Panc1 (cell line): Measurements from ENCODE around the gene EIF4G3. TPM values are rescaled to one million over a fixed set of nuclear protein-coding genes. Genes with fewer than 3 reads are reported as not detected.

ENCODE experiments used
- ATAC-seq: fragments of 200-7000 bp; cut with Tn5 transposase; 2 replicates; pipeline ENCODE4 v1.9.1; 2020; ENCODE audit warnings: mild to moderate bottlenecking, moderate library complexity
- BruUV-seq: library from RNA; stranded (reverse); fragments of 400-500 nt; replicated peaks from 2 replicates; lab custom pipeline; 2021; lab: Mats Ljungman, UMichigan
- CTCF ChIA-PET: fragments of 300-600 bp; sonication (Branson Sonifier 250); formaldehyde crosslinking; loops from one replicate; lab custom pipeline; 2022; ENCODE audit warnings: antibody characterized with exemption; lab: Charles Lee
- POLR2A ChIA-PET: fragments of 300-600 bp; sonication (Branson Sonifier 250); formaldehyde crosslinking; loops from one replicate; lab custom pipeline; 2022; ENCODE audit warnings: antibody characterized with exemption; lab: Charles Lee
- DNase-seq: peaks from one replicate; pipeline ENCODE4 v3.0.0-alpha.2; 2010; ENCODE audit warnings: low read depth, low spot score
- H3K27ac ChIP-seq: 2 replicates; pipeline ENCODE4 v1.5.1; 2011; ENCODE audit warnings: mild to moderate bottlenecking, low read length, inconsistent platforms
- H3K27me3 ChIP-seq: fragments of 200-500 bp; sonication (Bioruptor generic); 2 replicates; pipeline ENCODE4 v1.6.0; 2014; ENCODE audit warnings: low read length, inconsistent platforms; ENCODE audit not compliant: control insufficient read depth, insufficient read depth
- H3K36me3 ChIP-seq: fragments of 200-500 bp; sonication (Bioruptor generic); 2 replicates; pipeline ENCODE4 v1.5.1; 2014; ENCODE audit warnings: inconsistent platforms, mild to moderate bottlenecking, low read length, moderate library complexity; ENCODE audit not compliant: control insufficient read depth, insufficient read depth
- H3K4me1 ChIP-seq: 2 replicates; pipeline ENCODE4 v1.5.1; 2011; ENCODE audit warnings: inconsistent platforms, mild to moderate bottlenecking, low read length, moderate library complexity; ENCODE audit not compliant: control insufficient read depth, insufficient read depth
- H3K4me3 ChIP-seq, 2 experiments: 2 replicates each; pipeline ENCODE4 v1.5.1; 2011 to 2012; ENCODE audit warnings: low read depth in 2 of 2, low read length in 2 of 2, mild to moderate bottlenecking in 2 of 2, inconsistent platforms in 1 of 2, moderate library complexity in 1 of 2
- H3K9me3 ChIP-seq: fragments of 200-500 bp; sonication (Bioruptor generic); 2 replicates; pipeline ENCODE4 v1.5.1; 2014; ENCODE audit warnings: low read depth, mild to moderate bottlenecking, inconsistent platforms, low read length, moderate library complexity; ENCODE audit not compliant: control insufficient read depth, insufficient read depth
- POLR2AphosphoS5 ChIP-seq: IDR thresholded peaks from 2 replicates; pipeline ENCODE4 v1.6.1; 2012; ENCODE audit warnings: mild to moderate bottlenecking, low read depth, low read length, moderate library complexity
- SIN3A ChIP-seq: IDR thresholded peaks from 2 replicates; pipeline ENCODE4 v1.6.1; 2012; ENCODE audit warnings: low read depth, mild to moderate bottlenecking, low read length, moderate library complexity, borderline replicate concordance; ENCODE audit not compliant: insufficient read depth
- TCF7L2 ChIP-seq: IDR thresholded peaks from 2 replicates; pipeline ENCODE4 v1.6.1; 2011; ENCODE audit warnings: mild to moderate bottlenecking, low read depth, low read length, inconsistent platforms
- in situ Hi-C: cut with HindIII; loops from 2 replicates; pipeline ENCODE4 v1.10.0; 2016; ENCODE audit warnings: low sequenced_read_pairs, low pct_unique_long_range_greater_than_20kb
- intact Hi-C: fragments of 100-400 bp; cut with micrococcal nuclease; formaldehyde crosslinking; loops from one replicate; pipeline ENCODE4 v1.10.0; 2022; ENCODE audit not compliant: unreplicated experiment
- total RNA-seq: library from RNA; stranded (reverse); gene quantifications from one replicate; pipeline ENCODE4 v1.2.1, GENCODE V29; 2021; ENCODE audit not compliant: unreplicated experiment
- TF ChIP-seq, protein P1 (sequence below): fragments of 450-650 bp; IDR thresholded peaks from 2 replicates; pipeline ENCODE4 v1.5.1; 2017; ENCODE audit warnings: mild to moderate bottlenecking
- TF ChIP-seq, protein P2 (sequence below), 2 experiments: IDR thresholded peaks; 2 replicates each; pipeline ENCODE4 v1.6.1; 2011 to 2012; ENCODE audit warnings: low read depth in 2 of 2, control low read depth in 1 of 2, low read length in 1 of 2, mild to moderate bottlenecking in 1 of 2, moderate library complexity in 1 of 2; ENCODE audit not compliant: insufficient read depth in 1 of 2

Gene EIF4G3
- total RNA-seq, 1 experiment from 2014 or later = 78.6 TPM

DNA sequence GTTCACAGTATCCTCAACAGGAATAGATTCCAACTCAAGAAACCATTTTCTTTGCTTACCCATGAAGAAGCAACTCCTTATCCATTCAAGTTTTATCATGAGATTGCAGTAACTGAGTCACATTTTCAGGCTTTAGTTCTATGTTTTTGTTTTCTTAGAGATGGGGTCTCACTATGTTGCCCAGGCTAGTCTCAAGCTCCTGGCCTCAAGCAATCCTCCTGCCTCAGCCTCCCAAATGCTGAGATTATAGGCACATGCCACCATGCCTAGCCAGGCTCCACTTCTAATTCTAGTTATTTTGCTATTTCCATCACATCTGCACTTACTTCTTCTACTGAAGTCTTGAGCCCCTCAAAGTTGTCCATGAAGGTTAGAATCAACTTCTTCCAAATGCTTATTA is 246.3 kb downstream of the EIF4G3 start:
- TF ChIP-seq, protein P1, sequence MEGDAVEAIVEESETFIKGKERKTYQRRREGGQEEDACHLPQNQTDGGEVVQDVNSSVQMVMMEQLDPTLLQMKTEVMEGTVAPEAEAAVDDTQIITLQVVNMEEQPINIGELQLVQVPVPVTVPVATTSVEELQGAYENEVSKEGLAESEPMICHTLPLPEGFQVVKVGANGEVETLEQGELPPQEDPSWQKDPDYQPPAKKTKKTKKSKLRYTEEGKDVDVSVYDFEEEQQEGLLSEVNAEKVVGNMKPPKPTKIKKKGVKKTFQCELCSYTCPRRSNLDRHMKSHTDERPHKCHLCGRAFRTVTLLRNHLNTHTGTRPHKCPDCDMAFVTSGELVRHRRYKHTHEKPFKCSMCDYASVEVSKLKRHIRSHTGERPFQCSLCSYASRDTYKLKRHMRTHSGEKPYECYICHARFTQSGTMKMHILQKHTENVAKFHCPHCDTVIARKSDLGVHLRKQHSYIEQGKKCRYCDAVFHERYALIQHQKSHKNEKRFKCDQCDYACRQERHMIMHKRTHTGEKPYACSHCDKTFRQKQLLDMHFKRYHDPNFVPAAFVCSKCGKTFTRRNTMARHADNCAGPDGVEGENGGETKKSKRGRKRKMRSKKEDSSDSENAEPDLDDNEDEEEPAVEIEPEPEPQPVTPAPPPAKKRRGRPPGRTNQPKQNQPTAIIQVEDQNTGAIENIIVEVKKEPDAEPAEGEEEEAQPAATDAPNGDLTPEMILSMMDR = no peak
- TF ChIP-seq, protein P2, sequence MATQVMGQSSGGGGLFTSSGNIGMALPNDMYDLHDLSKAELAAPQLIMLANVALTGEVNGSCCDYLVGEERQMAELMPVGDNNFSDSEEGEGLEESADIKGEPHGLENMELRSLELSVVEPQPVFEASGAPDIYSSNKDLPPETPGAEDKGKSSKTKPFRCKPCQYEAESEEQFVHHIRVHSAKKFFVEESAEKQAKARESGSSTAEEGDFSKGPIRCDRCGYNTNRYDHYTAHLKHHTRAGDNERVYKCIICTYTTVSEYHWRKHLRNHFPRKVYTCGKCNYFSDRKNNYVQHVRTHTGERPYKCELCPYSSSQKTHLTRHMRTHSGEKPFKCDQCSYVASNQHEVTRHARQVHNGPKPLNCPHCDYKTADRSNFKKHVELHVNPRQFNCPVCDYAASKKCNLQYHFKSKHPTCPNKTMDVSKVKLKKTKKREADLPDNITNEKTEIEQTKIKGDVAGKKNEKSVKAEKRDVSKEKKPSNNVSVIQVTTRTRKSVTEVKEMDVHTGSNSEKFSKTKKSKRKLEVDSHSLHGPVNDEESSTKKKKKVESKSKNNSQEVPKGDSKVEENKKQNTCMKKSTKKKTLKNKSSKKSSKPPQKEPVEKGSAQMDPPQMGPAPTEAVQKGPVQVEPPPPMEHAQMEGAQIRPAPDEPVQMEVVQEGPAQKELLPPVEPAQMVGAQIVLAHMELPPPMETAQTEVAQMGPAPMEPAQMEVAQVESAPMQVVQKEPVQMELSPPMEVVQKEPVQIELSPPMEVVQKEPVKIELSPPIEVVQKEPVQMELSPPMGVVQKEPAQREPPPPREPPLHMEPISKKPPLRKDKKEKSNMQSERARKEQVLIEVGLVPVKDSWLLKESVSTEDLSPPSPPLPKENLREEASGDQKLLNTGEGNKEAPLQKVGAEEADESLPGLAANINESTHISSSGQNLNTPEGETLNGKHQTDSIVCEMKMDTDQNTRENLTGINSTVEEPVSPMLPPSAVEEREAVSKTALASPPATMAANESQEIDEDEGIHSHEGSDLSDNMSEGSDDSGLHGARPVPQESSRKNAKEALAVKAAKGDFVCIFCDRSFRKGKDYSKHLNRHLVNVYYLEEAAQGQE (IDR thresholded peaks at IDR 0.05; ENCODE audit: insufficient read depth in 1 of 2, low read depth in 2 of 2, low read length in 1 of 2) = no peak
- TF ChIP-seq TCF7L2 = no peak
- TF ChIP-seq SIN3A = no peak
- TF ChIP-seq POLR2AphosphoS5 = no peak
- H3K4me1 ChIP-seq = no peaks in the 10 kb centered on the region
- no peak overlapping the region for H3K27ac ChIP-seq
- H3K27me3 ChIP-seq = no peaks in the 10 kb centered on the region
- H3K36me3 ChIP-seq = peaks cover 4% of the 10 kb centered on the region; the same call in 1 of the 2 replicates
- ATAC-seq (no peak), DNase-seq (no peak)
- BruUV-seq = no TSS peak
- in situ Hi-C loops = no loop called here
- CTCF ChIA-PET = no interaction called here
- intact Hi-C loops = no loop called here
- H3K4me3 ChIP-seq = no peak overlapping the region
- POLR2A ChIA-PET = no interaction called here
- no peaks in the 10 kb centered on the region for H3K9me3 ChIP-seq

DNA sequence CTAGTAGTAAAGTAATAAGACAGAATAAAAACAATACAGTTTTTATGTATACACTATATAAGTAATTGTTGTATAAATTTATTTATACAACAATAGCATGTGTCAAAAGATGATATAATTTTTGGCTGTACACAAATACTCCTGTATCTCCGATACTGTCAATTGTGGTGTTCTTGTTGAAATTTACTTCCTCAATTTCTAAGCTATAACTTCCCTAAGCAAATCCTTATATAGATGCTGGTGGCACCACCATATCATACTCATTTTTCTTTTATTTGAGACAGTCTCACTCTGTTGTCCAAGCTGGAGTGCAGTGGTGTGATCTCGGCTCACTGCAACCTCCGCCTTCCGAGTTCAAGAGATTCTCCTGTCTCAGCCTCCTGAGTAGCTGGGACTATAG is 248.6 kb downstream of the EIF4G3 start:
- CTCF ChIA-PET = no interaction called here
- Histone ChIP-seq H3K4me1 (no peaks in the 10 kb centered on the region), H3K27me3 (no peaks in the 10 kb centered on the region), H3K27ac (no peak overlapping the region), H3K4me3 (no peak overlapping the region), H3K36me3 (peaks cover 4% of the 10 kb centered on the region; the same call in 1 of the 2 replicates), H3K9me3 (no peaks in the 10 kb centered on the region)
- intact Hi-C loops = no loop called here
- DNase-seq (no peak), ATAC-seq (no peak)
- POLR2A ChIA-PET = no interaction called here
- no TSS peak for BruUV-seq
- in situ Hi-C loops = no loop called here
- TF ChIP-seq TCF7L2 (no peak), SIN3A (no peak), POLR2AphosphoS5 (no peak)
- TF ChIP-seq, protein P2 (IDR thresholded peaks at IDR 0.05; ENCODE audit: insufficient read depth in 1 of 2, low read depth in 2 of 2, low read length in 1 of 2) = no peak
- TF ChIP-seq, protein P1 = no peak
